RWPE1 (cell line): Measurements from ENCODE around the gene METTL23.

Source experiments
- CTCF ChIA-PET: fragments of 350-600 bp; sonication (Branson Sonifier 250); formaldehyde crosslinking; extraction: SDS; loops from one replicate; lab custom pipeline; 2021; lab: Yijun Ruan, JAX
- POLR2A ChIA-PET: fragments of 400-600 bp; formaldehyde crosslinking; extraction: SDS; loops from one replicate; lab custom pipeline; 2020; ENCODE audit warnings: antibody characterized with exemption; ENCODE audit not compliant: low non-redundant PET; lab: Yijun Ruan, JAX
- DNase-seq: peaks from one replicate; pipeline ENCODE4 v3.0.0; 2012; ENCODE audit warnings: low spot score
- H3K27ac ChIP-seq: fragments of 450-650 bp; 2 replicates; pipeline ENCODE4 v1.5.1; 2017
- CTCF ChIP-seq: fragments of 450-650 bp; conservative IDR thresholded peaks from 2 replicates; pipeline ENCODE4 v1.5.1; 2017; ENCODE audit warnings: low read depth, mild to moderate bottlenecking

METTL23 gene

GRCh38 chr17:76686538-76687297 lies 39.9 kb upstream of the METTL23 start:
- POLR2A ChIA-PET: no interaction called here
- H3K27ac ChIP-seq: peak overlapping the region; percentile 64
- no peak for DNase-seq
- no peak for TF ChIP-seq CTCF
- CTCF ChIA-PET: interaction anchor here (0.5 to 0.7 kb wide), 2 partner anchors 28 to 37 kb away, joined by 4 read pairs; no protein-coding TSS in a partner anchor

DNA sequence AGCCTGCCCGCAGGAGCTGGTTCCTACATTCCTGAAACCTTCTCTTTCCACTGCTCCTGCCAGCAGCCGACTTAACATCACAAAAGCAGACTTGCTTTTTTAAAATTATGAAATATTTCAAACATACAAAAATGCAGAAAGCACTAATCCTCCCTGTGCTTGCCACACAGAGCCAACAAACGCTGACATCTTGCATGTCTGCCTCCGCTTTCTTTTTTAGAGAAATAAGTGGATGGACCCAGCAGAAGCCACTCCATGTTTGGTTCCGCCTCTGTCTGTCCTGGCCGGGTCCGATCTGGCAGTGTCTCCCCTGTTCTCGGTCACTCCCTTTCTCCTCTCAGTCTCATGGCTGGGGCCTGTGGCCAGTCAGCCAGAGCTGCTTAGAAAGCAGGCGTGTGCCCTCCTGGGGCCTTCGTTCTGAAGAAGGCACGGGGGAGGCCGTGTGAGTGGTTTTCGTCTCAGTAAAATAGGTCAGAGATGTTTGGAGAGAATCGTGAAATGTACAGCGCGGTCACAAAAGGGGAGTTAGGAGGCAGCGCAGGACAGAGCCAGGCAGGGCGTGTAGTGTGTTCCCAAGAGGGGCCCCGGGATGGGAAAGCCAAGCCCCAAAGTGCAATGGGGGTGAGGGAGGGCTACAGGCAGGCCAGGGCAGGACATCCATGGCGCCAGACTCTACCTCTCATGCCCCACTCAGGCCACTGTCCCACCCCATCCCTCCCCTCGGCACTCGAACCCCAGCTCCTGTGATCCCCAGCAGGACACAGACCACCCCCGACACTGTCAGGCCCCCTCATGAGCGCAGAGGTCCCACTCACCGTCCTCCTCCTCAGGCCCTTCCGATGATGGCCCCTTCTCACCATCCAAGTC lies 39.1 kb upstream of the METTL23 start:
- ChIA-PET CTCF (interaction anchor here (0.5 kb wide), 1 partner anchor 37 kb away, joined by 4 read pairs; no protein-coding TSS in a partner anchor), POLR2A (no interaction called here)
- TF ChIP-seq CTCF: no peak
- H3K27ac ChIP-seq: peak overlapping the region; percentile 64
- DNase-seq: no peak

- no peak for TF ChIP-seq CTCF
- DNase-seq: no peak
- peak overlapping the region; percentile 64 for H3K27ac ChIP-seq
- ChIA-PET CTCF (no interaction called here), POLR2A (no interaction called here)
These were observed 38.4 kb upstream of the METTL23 start for GRCh38 chr17:76688165-76688622.

GRCh38 chr17:76689859-76690258 lies 36.8 kb upstream of the METTL23 start:
- POLR2A ChIA-PET: no interaction called here
- no peak overlapping the region; the same call in 1 of the 2 replicates for H3K27ac ChIP-seq
- no peak for TF ChIP-seq CTCF

GRCh38 chr17:76690596-76691280 lies 35.9 kb upstream of the METTL23 start:
- DNase-seq: no peak
- ChIA-PET CTCF (interaction anchor here (0.6 kb wide), 2 partner anchors 124 to 144 kb away, joined by 3 to 8 read pairs; no protein-coding TSS in a partner anchor), POLR2A (no interaction called here)
- H3K27ac ChIP-seq: no peak overlapping the region
- no peak for TF ChIP-seq CTCF

More at GRCh38 chr17:76689859-76690258, 36.8 kb upstream of the METTL23 start:
- no peak for DNase-seq
- CTCF ChIA-PET: interaction anchor here (0.6 kb wide), 2 partner anchors 8 to 123 kb away, joined by 4 to 8 read pairs; no protein-coding TSS in a partner anchor
